Measurements from ENCODE around the gene SYT2.
"Not testable (repeated sequence)": the region's sequence is repeated elsewhere in the genome, so short reads cannot be mapped to it uniquely, and the experiment has no call there.

GRCh38 chr1:202546796-202547195, 163.5 kb downstream of the SYT2 start:
- not testable (repeated sequence) for TF ChIP-seq CTCF, POLR2A (IDR thresholded peaks at IDR 0.05)
